Fibroblast of skin of right quadriceps (primary cell): ENCODE data around the gene OR52W1.
"Not testable (repeated sequence)": the region's sequence is repeated elsewhere in the genome, so short reads cannot be mapped to it uniquely, and the experiment has no call there.

Experiments
- DNase-seq: peaks from one replicate; pipeline ENCODE4 v3.0.0-alpha.2; 2013

The OR52W1 gene

DNA sequence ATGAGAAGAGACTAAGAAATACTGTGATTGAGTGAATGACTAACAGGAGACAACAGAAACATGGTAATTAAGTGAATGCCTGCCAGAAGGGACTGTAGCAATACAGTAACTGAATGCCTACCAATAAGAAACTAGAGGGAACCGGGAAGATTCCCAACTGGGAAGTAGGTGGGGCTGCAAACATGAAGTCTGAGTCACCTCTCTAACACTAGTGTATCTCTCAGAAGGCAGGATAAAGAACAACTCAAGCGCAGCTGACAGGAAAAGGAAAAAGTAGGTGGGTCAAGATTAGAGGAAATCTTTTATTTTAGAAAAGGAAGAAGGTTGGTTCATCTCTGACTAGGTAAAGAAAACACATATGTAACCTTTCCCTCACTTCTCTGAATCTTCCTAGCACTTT is 20.3 kb downstream of the OR52W1 start:
- DNase-seq: peak; percentile 80

DNA sequence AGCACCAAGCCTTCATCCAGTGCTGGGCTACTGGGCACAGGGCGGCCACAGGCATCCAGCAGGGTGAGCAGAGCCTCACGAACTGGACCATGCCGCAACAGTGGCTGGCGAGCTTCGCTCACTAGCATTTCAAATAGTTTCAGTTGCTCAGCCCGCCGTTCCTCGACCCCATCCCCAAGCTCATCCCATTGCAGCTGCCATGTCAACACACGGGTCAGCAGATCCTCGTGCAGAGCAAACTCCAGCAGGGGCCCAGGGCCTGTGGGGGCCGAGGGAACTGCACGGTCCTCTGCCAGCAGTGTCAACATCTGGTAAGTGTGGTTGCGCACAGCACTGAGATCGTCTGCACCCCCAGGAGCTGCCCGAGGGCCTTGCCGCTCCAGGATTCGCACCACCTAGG is 24.8 kb downstream of the OR52W1 start:
- DNase-seq: no peak

- no peak for DNase-seq
Observed at GRCh38 chr11:6224421-6224820, 25.4 kb downstream of the OR52W1 start.

GRCh38 chr11:6225024-6225423 is 26.0 kb downstream of the OR52W1 start:
- no peak for DNase-seq

DNA sequence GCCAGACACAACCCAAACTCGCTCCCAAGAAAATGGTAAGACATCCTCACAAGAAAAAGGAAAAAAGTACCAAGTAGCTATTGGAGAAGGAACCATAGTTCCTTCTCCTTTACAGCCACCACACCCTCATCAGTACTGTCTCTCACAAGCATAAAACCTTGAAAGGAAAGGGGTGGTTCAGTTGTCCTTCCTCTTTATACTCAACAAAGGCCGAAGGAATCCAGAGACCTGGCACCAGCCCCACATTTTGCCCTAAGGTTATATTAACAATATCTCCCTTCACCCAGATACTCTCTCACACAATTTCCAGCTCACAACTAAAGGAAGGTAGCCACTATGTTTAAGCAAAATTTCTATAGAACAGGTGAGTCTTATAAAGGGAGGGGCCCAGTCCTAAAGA is 26.9 kb downstream of the OR52W1 start:
- DNase-seq: no peak

GRCh38 chr11:6228520-6228919 is 29.5 kb downstream of the OR52W1 start:
- DNase-seq: no peak

GRCh38 chr11:6229911-6230310 is 30.9 kb downstream of the OR52W1 start:
- DNase-seq: no peak

DNA sequence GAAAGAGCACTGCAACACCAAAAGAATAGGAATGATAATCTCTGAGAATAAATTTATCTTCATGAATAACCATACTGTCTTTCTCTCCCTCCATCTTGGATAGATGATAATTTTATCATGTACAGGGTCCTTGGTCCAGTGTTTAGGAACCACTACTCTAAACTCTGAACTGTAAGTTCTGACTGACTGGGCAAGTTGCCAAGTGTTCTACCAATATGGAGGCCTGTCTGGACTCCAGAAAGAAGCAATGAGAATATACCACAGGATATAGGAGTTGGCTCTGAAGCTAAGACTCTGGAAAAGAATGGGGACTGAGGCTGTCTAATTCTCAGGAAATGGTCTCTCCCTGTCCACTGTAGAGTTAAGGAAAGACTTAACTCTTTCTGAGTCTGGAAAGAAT is 33.9 kb downstream of the OR52W1 start:
- no peak for DNase-seq

GRCh38 chr11:6233984-6234386 is 35.0 kb downstream of the OR52W1 start:
- no peak for DNase-seq

- DNase-seq: peak; percentile 100
Observed at GRCh38 chr11:6234387-6235107, 35.5 kb downstream of the OR52W1 start, which contains the start of gene FHIP1B. TSS of gene FHIP1B (minus strand) at chr11:6234636. CDS start at chr11:6224516, 10,120 bp downstream.

DNA sequence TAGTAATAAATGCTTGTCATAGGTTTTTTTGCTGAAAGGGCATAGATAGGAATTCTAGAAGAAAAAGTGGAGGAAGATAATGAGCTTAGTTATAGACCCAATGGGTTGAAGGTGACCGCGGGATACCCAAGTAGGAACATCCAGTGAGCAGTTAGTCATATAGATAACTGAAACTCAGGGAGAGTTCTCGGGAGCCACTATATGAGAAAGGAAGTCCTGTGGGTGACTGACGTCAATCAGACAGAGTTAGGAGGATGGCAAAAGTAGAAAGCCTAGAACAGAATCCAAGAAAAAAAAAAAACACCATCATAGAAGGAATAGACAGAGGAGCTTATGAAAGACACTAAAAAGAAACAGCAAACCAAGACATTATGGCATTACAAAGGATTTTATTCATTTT is 38.2 kb downstream of the OR52W1 start:
- DNase-seq: no peak

GRCh38 chr11:6237761-6238302 is 38.8 kb downstream of the OR52W1 start:
- no peak for DNase-seq

GRCh38 chr11:6238902-6239301 is 39.9 kb downstream of the OR52W1 start, which contains the start of gene CNGA4:
TSS of gene CNGA4 (plus strand) at chr11:6239089. CDS start at chr11:6239207, 118 bp downstream.
- no peak for DNase-seq

GRCh38 chr11:6240139-6240538 is 41.1 kb downstream of the OR52W1 start:
- no peak for DNase-seq

DNA sequence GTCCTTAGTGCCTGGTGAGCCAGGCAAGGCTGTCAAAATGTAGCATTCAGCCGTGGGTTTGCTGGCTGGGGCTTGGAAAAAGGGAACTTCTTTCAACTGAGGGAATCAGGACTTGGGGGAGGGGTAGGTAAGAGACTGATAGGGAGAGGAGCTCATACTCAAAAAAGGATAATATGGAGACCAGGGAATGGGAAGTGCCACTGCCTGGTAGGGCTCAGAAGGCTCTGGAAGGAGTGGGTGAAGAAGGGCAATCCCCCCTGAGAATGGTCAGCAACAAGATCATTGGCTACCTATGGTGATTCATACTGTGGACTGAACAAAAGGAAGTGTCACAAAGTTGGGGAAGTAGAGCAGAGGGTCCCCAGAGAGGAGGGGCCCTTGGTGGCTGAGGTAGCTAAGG is 41.8 kb downstream of the OR52W1 start:
- no peak for DNase-seq

DNA sequence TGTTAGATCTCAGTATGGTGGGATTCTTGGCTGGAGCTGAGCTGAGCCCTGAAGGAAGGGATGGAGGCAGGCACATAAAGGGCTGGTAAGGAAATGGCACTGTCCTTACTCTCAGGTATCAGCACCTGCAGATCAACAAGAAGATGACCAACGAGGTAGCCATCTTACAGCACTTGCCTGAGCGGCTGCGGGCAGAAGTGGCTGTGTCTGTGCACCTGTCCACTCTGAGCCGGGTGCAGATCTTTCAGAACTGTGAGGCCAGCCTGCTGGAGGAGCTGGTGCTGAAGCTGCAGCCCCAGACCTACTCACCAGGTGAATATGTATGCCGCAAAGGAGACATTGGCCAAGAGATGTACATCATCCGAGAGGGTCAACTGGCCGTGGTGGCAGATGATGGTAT is 42.3 kb downstream of the OR52W1 start:
- no peak for DNase-seq

DNA sequence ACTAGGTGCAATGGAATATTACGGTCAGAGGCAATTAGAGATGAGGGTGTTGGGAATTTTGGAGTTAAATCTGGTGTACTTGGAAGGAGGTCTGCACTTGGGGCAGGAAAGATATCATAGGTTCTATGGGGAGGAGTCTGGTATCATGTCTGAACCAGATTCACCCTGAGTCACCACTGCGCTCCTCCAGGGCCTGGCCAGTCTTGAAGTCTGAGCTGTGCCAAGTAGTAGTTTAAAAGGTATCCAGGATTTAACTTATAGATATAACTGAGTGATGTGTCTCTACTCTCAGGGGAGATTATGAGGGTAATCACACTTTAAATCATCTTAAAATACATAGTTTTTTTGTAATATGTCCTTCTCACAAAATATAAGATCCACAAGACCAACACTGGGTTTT is 46.5 kb downstream of the OR52W1 start:
- no peak for DNase-seq

DNA sequence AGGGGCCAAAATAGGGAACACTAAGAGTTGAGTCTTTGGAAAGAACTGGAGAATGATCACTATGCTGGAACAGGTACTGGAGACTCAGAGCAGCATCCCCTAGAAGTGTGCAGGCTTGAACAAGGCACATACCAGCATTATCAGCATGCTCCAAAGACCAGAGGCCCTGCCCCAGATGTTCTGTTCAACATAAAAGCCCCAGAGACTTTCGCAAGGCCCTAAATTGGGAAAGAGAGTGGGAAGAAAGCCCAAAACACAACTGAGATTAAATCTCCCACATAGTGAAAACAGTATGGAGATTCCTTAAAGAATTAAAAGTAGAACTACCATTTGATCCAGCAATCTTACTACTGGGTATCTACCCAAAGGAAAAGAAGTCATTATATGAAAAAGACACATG is 49.2 kb downstream of the OR52W1 start:
- DNase-seq: peak; percentile 18

DNA sequence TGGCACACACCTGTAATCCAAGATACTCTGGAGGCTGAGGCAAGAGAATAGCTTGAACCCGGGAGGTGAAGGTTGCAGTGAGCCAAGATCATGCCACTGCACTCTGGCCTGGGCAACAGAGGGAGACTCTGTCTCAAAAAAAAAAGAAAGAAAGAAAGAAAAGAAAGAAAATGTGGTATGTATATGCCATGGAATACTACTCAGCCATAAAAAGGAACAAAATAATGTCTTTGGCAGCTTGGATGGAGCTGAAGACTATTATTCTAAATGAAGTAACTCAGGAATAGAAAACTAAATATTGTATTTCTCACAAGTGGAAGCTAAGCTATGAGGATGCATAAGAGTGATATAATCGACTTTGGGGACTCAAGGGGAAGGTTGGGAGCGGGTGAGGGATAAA is 49.9 kb downstream of the OR52W1 start:
- DNase-seq: not testable (repeated sequence)
